Measurements from ENCODE around the gene ARMC2. TPM values are rescaled to one million over a fixed set of nuclear protein-coding genes. Genes with fewer than 3 reads are reported as not detected.
A peak's percentile ranks its signal among the peaks of the same experiment; 100 is the strongest.
"Not testable (repeated sequence)": the region's sequence is repeated elsewhere in the genome, so short reads cannot be mapped to it uniquely, and the experiment has no call there.

Gene ARMC2
- total RNA-seq, 1 donor from 2014 or later: 3.1 TPM

DNA sequence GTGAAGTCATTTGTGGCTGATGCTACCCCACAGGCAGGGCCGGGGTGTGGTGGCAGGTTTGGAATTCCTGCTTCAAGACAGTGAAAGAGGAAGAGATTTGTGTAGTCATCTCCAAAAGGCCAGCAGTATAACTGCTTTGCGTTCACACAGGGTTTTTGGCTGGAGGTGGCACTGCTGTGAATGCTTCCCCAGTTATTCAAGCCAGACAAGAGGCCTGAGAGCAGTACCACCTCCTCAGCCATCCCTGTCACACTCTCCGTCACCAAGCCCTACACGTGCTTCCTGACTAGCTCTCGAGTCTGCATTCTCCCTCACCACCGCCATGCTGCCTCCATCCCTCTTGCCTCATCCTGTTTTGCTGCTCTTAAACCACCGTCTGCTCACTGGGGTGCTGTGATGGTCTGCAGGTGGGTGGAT lies 23.9 kb downstream of the ARMC2 start:
- DNase-seq (ENCODE audit: low spot score): no peak

DNA sequence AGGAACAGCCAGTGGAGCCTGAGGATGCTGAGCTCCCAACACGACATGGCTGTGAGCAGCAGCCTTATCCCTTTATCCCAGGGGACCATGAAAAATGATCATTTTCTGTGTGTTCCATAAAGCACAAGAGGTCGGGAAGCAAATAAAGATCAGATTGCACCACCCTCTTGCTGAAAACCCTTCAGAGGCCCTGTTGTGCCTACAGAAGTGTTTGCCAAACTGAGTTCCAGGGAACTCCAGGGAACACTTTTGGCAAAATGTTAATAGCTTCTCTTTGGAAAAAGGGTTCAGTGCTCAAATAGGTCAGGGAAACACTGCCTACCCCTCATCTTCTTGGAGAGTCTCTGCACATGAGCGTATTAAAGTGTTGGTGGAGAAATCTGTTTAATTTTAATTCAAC lies 24.4 kb downstream of the ARMC2 start:
- no peak for DNase-seq (ENCODE audit: low spot score)

DNA sequence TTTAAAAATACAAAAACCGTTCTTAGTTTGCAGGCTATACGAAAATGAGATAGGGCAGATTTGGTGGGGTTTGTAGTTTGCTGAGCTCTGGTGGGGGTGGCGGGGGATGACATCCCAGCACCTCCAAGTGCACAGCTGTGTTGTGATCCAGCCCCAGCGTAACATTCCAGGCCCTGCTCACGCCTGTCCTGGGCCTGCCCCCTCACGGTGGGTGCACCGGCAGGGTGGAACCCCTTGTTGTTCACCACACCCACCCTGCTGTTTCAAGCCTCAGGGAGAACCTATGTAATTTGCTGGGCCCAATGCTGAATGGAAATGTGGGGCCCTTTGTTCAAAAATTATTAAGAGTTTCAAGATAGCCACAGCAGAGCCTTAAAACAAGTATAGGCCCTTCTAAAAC lies 25.0 kb downstream of the ARMC2 start:
- no peak for DNase-seq (ENCODE audit: low spot score)

DNA sequence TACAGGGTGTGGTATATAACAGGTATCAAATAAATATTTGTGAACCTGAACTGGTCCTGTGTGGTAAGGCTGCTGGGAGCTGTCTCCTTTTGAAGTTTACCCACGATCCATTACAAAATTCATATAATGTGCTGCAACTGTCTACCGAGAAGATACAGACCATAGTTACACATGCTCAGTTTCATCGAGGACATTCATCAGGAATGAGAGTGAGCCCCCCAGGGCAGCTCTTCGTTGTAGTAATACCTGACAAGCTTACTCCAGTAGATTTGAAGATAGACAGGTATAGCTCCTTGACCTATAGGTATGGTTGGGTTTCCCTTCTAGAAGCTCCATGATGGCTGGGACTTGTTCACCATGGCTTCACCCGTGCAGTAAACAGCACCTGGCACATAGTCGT lies 25.7 kb downstream of the ARMC2 start:
- no peak for DNase-seq (ENCODE audit: low spot score)

DNA sequence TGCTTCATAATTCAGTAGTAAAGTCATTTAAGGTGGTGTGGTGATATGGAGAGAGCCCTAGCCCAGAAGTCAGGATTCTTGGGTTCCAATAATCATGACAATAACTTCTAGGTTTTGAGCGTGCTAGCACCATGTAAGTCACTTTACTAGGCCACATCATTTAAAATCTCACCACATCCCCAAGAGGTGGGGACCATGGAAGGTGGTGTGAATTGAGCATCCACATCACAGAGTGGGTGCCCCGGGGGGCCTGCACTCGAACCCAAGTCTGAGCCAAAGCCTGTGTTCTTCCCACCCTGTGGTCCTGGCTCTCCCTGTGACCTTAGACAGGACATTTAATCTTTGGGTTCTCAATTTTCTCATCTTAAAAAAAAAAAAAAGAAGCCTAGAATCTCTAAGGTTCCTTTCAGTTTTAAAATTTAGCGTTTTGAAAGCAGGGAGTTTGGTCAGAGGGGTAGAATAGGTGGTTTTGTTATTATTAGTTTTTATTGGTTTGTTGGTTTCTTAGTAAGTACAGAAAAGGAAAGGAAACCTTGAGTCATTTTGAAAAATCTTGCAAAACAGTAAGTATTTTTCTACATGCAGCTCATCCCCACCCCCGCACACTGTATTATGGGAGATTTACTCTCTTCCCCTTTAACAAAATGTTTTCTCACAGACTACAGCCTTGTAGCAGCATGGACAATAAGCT lies 26.4 kb downstream of the ARMC2 start:
- DNase-seq (ENCODE audit: low spot score): peak; percentile 77

DNA sequence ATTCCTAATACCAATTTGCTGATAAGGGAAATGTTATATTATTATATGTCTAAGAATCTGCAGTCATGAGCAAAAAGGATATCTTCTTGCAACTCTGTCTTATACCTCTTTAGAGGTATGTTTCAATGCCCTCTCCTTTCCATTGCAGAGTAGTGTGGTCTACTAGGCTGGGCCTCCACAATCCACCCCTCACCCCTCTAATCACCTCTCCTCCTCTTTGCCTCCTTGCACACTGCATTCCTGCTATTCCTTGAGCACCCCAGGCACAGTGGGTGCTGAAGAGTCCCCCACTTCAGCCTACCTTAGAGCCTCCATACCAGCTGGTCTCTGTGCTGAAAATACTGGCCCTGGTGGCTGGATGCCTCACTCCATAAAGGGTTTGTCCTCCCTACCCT lies 26.9 kb downstream of the ARMC2 start:
- no peak for DNase-seq (ENCODE audit: low spot score)

DNA sequence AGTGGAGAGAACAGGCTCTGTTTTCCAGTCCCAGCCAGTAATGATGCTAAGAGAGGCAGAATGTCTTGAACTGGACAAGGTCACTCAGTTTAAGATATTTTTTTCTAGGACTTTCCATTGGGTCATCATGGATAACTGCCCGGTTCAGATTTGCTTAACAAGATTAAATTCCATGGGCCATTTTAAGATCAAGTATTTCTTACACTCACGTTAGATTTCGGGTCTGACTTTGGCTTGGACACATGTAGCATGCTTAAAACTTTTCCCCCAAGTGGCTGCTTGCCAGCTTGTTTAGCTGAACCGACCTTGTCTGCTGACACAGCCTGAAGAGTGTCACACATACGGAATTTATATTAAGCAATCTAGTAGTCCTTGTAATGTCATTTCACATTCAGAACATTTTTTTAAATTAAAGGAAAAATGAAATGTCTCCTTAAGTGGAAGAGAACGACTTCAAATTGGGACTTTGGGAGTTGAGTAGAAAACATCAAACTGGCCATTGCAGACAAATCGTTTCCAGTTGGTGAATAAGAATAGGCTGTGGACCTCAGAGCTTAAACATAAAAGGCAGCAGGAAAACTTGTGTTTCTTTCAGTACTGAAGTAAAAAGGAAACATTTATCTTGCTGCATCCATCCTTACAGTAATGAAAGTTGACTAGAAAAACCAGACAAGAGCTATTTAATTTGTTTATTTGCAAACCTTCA lies 29.0 kb downstream of the ARMC2 start:
- DNase-seq (ENCODE audit: low spot score): peak; percentile 23

DNA sequence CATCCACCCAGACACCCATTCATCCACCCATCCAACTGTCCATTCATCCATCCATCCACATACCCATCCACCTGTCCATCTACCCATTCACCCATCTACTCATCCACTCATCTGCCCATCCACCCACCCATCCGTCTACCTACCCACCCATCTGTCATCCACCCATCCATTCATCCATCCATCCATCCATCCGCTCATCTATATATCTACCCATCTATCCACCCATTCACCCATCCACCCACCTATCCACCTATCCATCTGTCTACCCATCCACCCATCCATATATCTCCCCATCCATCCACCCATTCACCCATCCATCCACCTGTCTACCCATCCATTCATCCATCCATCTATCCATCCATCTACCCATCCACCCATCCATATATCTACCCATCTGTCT lies 30.7 kb downstream of the ARMC2 start:
- no peak for DNase-seq (ENCODE audit: low spot score)

DNA sequence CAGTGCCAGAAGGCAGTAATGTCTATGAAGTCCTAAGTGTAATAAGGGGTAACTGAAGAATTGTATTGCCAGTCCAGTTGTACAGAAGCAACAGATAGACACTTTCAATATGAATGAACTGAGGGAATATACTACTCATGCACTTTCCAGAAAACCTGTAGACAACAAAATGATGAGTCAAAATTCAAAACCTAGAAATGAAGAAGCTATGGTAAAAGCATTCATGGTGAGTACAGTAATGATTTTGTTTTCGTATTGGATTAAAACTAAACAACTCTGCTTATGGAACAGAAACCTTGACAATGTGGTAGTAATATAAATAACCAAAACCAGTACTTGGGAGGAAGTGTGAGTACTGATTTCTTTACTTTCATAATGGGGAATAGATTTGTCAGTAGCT lies 35.0 kb downstream of the ARMC2 start:
- DNase-seq (ENCODE audit: low spot score): no peak

DNA sequence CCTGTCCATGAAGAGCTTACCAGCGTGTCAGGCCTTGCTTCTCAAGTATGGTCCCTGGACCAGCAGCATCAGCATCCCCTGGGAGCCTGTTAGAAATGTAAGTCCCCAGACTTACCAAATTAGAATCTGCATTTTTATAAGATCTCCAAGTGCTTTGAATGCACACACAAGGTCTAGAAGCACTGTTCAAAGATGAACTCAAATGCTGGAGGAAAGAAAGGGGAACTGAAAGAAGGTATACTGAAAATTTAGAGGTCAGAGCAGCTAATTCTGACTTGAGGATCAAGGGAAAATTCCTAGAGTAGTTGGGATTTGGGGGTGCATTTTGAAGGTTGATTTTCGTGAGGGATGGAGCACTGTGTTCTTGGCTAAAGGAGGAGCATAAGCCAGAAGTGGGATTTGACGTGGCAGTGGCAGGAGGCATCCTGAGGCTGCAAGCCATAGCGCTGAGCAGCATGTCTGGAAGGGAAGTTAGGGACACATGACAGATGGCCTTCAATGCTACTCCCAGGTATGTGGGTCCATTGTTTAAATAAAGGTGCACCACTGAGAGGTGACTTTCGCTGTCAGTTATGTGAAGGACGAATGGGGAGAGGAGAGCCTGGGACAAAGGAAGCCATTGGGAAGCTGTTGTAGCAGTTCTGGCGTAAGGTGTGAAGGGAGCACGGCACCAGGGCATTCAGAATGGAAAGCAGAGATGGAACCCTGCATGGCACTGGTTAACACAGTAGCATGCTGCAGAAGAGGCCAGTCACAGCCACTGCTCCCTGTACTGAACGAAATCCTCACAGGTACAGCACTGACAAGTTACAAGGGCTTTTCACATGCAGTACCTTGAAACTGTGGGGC lies 36.2 kb downstream of the ARMC2 start:
- no peak for DNase-seq (ENCODE audit: low spot score)

DNA sequence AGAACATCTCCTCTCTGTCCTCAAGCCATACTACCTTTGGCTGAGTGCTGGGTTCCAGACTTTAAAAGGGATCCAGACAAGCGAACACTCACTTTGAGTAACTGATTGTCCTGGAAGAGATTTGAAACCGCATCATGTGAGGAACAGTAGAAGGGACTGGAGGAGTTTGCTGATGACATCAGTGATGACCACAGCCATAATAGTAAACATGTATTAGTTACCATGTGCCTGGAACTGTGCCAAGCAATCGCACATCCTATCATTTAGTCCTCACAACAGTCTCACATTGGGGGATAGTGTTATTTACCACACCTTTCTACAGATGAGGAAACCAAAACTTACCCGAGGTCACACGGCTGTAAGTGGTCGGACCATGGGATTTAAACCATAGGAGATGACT lies 39.8 kb downstream of the ARMC2 start:
- DNase-seq (ENCODE audit: low spot score): no peak

DNA sequence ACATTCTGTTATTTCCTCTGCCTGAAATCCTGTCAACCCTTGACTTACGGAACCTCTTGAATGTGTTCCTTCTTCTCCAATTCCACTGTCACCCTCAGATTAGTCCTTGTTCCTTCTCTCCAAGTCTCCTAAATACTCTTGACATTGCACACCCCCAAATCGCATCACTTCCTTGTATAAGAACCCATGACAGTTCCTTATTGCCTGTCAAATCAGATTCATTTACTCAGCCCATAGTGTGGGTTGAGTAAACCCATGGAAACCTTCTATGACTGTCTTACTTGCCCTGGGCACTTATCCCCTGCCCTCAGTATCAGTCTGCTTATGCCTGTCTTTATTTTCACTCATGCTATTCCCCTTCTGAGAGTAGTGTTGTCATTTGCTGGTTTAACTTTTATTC lies 40.5 kb downstream of the ARMC2 start:
- no peak for DNase-seq (ENCODE audit: low spot score)

DNA sequence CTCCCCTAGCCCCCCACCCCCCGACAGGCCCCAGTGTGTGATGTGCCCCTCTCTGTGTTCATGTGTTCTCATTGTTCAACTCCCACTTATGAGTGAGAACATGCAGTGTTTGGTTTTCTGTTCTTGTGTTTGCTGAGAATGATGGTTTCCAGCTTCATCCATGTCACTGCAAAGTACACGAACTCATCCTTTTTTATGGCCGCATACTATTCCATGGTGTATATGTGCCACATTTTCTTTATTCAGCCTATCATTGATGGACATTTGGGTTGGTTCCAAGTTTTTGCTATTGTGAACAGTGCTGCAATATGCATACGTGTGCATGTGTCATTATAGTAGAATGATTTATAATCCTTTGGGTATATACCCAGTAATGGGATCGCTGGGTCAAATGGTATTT lies 42.7 kb downstream of the ARMC2 start:
- not testable (repeated sequence) for DNase-seq (ENCODE audit: low spot score)

DNA sequence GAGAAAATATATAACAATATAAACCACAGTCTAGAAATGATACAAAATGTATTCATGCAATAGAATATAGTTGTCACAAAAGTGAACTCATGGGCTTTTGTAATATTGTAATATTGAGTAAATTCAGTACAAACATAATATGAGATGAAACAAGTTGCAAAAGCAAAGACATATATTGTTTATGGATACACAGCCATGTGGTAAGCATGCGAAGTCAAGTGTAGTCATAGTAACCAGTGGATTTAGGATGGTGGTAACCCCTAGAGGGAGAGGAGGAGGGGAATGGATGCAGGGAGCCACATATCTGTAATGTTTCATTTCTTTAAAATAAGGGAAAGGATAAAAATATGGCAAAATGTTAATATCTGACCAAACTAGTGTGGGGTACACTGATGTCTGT lies 47.3 kb downstream of the ARMC2 start:
- no peak for DNase-seq (ENCODE audit: low spot score)

DNA sequence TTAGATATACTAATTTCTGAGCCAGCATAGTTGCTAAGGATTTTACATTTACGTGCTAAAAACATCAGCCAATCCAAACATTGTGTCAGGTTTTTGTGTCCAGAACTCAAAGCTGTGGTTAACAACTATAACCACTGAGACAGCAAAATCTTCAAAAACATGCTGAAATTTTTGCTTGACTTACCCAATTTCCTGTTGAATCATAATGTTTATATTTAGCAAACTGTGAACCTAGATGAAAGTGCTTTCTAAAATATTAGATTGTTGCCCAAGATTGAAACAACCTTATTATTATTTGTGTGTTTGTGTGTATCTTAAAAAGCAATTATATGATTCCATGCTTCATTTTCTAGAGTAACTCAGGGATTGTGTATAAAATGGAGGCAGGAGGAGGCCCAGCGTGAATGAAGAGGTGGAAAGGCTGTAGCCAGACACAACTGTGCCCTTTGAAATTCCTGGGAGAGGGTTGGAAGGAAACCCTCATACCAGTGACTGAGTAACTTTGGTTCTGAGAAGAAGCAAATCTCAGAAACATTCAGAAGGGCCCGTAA lies 48.0 kb downstream of the ARMC2 start:
- DNase-seq (ENCODE audit: low spot score): peak; percentile 69

DNA sequence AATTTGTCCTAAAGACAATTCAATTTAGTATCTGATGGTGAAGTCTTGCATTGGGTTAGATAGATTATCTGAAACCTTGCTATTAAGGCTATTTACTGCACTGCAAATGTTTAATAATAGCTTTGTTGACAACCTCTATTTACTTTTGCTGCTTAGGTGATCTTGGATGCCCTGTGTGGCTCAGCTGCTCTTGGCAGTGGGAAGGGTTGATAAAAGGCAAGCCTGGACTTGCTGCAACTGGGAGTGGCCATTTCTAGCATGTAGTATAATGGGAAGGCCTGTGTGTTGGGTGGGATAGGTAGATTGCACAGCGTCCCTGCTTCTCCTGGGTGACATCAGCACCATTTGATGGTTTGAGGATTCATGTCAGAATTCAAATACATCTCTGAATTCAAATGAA lies 49.1 kb downstream of the ARMC2 start:
- DNase-seq (ENCODE audit: low spot score): no peak

DNA sequence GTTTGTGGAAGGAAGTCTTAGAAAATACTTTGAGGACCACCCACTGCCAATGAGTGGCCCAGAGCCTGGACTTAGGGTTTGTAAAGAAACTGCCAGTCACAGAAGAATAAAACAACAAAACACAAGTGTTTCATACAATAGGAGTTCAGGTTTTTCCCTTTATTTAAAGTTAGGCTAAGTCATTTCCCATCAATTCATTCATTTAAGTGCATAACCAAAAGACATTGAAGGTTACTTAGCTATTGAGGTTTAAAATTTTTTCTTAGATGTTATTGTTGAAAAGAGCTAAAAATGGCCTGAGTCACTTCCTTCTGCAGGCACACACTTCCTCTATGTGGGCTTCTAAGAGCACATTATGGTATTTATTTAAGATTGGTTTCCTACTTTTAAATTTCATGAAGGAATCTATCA lies 54.2 kb downstream of the ARMC2 start:
- peak; percentile 17 for DNase-seq (ENCODE audit: low spot score)

DNA sequence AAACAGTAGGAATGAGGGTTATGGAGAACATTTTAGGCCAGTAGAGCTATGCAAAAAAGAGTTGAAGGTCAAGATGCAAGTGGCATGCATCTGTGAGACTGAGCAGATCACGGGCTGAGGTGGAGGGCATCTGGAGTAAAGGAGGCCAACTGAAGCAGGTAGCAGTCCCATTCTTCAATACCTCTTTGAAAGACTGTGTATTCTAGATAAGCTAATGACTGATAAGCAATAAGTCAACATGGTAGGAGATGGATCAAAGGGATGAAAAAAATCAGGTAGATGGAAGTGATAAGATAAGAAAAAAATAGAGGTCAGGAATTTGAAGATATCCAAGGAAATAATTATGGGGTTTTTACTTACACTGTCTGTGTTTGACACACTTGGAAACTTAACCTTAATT lies 55.6 kb downstream of the ARMC2 start:
- DNase-seq (ENCODE audit: low spot score): no peak

DNA sequence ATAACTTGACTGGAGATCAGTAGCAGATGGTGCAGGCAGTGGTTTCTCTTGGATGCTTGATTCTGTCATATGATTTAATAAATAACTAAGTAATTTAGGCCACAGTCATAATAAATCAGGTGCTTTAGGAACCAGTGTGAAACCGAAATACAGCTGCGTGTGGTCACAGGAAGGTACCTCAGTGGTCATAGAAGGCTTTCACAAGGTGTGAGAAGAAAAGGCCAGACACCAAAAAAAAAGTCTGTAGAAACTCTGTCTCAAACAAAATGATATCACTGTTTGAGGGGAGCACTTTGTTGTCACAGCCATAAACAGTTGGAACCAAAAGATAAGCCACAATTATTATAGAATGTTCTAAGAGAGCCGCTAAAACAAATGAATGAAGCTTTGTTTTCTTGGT lies 56.5 kb downstream of the ARMC2 start:
- DNase-seq (ENCODE audit: low spot score): no peak

DNA sequence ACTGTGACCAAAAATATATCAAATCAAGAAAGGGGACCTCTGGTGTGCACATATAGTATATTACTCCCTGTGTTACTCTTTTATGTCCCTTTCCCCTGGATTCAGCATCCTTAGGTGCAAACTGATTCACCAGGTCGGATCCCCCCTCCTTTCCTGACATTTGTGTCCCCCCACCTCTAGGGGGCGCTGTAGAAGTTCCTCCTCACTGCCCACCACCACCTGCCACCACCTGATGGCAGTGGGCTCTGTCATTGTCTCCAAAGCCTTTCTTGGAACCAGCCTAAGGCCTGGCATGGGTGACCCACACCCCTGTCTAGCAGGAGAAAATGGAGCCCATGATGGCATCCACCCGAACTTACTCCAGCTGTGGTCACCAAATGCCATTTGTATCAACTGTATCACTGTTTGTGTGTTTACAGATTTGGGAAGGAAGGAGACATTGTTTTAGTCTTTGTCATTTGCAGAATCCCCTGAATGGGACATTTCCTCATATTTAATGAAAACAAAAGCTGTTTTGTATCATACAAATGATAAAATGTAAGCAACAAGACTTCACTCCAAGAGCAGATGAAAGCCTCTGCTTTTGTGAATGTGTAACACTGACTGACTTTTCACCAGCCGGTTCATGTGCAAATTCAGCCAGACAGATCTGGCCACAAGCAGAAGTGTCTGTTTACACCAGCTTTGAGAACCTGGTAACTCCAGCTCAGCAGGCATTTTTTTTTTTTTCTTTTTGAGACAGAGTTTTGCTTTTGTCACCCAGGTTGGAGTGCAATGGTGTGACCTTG lies 66.2 kb downstream of the ARMC2 start:
- no peak for DNase-seq (ENCODE audit: low spot score)

DNA sequence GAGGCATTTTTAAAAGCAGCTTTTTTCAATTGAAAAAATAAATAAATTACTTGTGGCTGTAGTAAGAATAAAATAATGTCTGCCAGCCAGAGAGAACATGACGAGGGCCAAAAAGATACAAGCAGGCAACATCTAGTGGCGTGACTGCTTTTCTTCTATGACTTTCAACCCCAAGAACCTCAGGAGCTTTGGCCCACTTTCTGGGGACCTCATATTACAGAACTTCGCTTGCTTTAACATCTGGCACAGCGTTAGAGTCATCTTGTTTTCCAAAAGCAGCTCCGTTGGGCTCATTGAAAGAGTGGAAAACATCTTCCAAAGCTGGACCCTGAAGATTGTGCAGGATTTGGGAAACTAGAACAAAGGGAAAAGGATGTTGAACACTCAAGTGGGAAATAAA lies 67.0 kb downstream of the ARMC2 start:
- DNase-seq (ENCODE audit: low spot score): no peak

Data from umbilical cord (tissue), 2 donors.